Measurements from ENCODE around the gene SPIRE1.

SPIRE1 gene

DNA sequence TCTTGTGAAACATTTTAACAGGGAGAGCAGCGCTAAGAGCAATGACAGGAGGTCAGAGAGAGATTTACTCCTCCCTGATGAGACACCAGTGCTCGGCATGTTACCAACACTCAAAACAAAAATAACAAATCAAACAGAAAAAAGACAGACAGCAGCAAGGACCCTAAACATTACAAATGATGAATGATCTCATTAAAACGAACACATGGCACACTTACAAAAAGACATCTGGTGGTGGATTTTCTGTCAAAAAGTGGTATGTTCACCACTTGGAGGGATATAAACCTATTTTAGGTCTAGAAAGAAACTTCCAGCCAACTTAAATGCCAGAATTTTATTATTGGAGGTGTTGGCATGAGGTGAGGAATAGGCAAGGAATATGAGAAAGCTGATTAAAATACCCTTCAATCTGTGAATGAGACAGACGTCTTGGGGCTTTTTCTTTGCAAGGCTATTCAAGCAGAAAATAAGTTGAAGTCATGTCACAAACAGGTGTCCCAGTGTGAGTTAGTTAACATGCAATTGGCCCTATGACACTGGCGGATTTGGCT lies 137.4 kb downstream of the SPIRE1 start:
- no peak overlapping the region for H3K4me3 ChIP-seq
- no peak for TF ChIP-seq CTCF (IDR thresholded peaks at IDR 0.05)

DNA sequence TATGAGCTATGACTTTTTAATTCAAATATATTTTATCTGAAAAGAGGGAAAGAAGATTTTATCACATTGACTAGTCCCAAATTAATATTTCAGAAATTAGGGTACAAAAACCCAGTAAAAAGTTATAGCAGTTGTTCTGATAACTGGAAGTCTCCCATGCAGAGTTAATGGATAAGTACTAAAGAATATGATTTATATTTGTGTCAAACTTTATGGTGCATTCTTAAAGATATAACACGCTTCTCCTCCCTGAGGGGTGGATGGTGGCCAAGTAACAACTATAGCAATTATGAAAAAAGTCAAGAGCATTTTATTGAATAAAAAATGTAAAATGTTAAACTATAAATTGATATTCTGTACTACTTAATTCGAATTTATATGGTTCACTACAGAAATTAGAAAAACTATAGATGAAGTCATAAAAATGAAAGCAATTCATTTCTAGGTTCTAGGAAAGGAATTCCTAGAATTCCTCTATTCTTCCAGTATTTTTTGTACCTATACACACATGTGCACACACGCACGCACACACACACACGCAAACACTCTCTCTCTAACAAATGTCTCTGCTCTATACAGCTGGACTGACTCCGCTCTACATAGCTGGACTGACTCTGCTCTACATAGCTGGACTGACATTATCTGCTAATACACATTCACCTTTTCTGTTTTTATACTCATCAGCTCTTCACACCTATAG lies 138.9 kb downstream of the SPIRE1 start:
- DNase-seq = no peak
- Histone ChIP-seq H3K36me3 (no peaks in the 10 kb centered on the region), H3K27me3 (no peaks in the 10 kb centered on the region), H3K4me3 (no peak overlapping the region), H3K4me1 (peaks cover 0 to 28% (median 8%) of the 10 kb centered on the region in 4 donors), H3K27ac (no peak overlapping the region), H3K9me3 (no peaks in the 10 kb centered on the region)
- no peak for TF ChIP-seq CTCF (IDR thresholded peaks at IDR 0.05)
- intact Hi-C loops (cut with DNase I; ENCODE audit: low total_unique reads) = no loop called here

More for the DNA sequence above, 137.4 kb downstream of the SPIRE1 start:
- Histone ChIP-seq H3K27me3 (no peaks in the 10 kb centered on the region), H3K36me3 (no peaks in the 10 kb centered on the region), H3K4me1 (peaks cover 0 to 28% (median 8%) of the 10 kb centered on the region in 4 donors), H3K9me3 (no peaks in the 10 kb centered on the region), H3K27ac (no peak overlapping the region)
- intact Hi-C loops (cut with DNase I; ENCODE audit: low total_unique reads) = loop anchor here (10.0 kb wide), 1 partner anchor 124 kb away; no protein-coding TSS in a partner anchor
- no peak for DNase-seq

- no peaks in the 10 kb centered on the region for H3K27me3 ChIP-seq
- H3K9me3 ChIP-seq = no peaks in the 10 kb centered on the region
- peaks cover 0 to 28% (median 8%) of the 10 kb centered on the region in 4 donors for H3K4me1 ChIP-seq
- no peak overlapping the region for H3K4me3 ChIP-seq
- H3K27ac ChIP-seq = no peak overlapping the region
- no peak for DNase-seq
- TF ChIP-seq CTCF (IDR thresholded peaks at IDR 0.05) = no peak
- H3K36me3 ChIP-seq = no peaks in the 10 kb centered on the region
- intact Hi-C loops (cut with DNase I; ENCODE audit: low total_unique reads) = no loop called here
Measured at GRCh38 chr18:12518326-12518725, 139.6 kb downstream of the SPIRE1 start.

DNA sequence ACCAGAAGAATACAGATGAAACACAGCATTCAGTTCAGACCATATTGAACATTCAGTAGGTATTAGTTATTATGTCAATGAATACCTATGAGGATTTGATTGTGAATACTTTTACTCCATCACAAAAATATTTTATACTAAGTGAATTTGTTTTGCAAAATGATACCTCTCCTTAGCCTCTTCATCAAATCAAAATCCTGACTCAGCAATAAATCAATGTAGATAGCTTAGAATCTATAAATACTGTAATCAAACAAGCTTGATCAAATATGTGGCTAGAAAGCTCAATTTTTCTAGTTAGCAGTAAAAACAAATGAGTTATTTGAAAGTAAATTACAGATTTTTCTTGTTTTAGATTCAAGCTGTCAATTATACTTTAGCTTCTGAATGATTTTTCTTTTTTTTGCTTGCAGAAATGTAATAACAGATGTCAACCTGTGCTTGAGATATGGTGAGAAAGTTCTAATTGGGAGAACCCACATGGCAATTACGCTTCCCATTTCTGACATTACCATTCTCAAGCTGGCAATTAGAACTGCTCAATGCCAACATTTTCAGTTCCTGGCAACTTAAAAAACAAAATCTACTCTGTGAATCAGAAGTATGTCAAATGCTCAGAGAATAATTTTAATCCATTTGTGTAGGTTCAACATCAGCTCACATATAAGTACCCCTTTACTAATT lies 140.6 kb downstream of the SPIRE1 start:
- Histone ChIP-seq H3K36me3 (no peaks in the 10 kb centered on the region), H3K27me3 (no peaks in the 10 kb centered on the region), H3K9me3 (no peaks in the 10 kb centered on the region), H3K4me1 (peaks cover 0 to 28% (median 8%) of the 10 kb centered on the region in 4 donors), H3K27ac (no peak overlapping the region), H3K4me3 (no peak overlapping the region)
- no peak for DNase-seq
- no peak for TF ChIP-seq CTCF (IDR thresholded peaks at IDR 0.05)
- intact Hi-C loops (cut with DNase I; ENCODE audit: low total_unique reads) = no loop called here

- Histone ChIP-seq H3K27ac (no peak overlapping the region), H3K36me3 (peaks cover 0 to 2% (median 2%) of the 10 kb centered on the region in 3 donors), H3K9me3 (no peaks in the 10 kb centered on the region), H3K4me3 (no peak overlapping the region), H3K4me1 (peaks cover 0 to 28% (median 8%) of the 10 kb centered on the region in 4 donors), H3K27me3 (no peaks in the 10 kb centered on the region)
- intact Hi-C loops (cut with DNase I; ENCODE audit: low total_unique reads) = no loop called here
- TF ChIP-seq CTCF (IDR thresholded peaks at IDR 0.05) = no peak
- DNase-seq = no peak
Measured at GRCh38 chr18:12516049-12516630, 141.8 kb downstream of the SPIRE1 start.

Measured in tibial artery (tissue), 4 donors.